ENCODE results near the gene PRRC2C. TPM values are rescaled to one million over a fixed set of nuclear protein-coding genes. Genes with fewer than 3 reads are reported as not detected.
"Not testable (repeated sequence)": the region's sequence is repeated elsewhere in the genome, so short reads cannot be mapped to it uniquely, and the experiment has no call there.

PRRC2C gene
- total and polyA plus RNA-seq, 7 donors: 12.7 to 71.4 (median 50.8) TPM

DNA sequence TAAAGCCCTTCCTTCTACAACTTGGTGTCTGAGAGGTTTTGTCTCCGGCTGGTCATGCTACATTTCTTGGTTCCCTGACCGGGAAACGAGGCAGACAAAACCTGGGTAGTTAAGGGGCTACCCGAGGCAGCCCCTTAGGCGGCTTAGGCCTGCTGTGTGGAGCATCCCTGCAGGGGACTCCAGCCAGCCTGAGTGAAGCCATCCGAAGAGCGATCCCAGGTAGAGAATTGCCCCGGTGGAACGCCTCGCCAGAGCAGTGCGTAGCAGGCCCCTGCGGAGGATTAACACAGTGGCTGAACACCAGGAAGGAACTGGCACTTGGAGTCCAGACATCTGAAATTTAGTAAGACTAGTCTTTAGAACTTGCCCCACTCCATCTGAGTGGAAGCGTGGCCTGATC lies 115.5 kb downstream of the PRRC2C start:
- no peak for DNase-seq
- Histone ChIP-seq H3K27ac (no peak overlapping the region), H3K36me3 (ENCODE audit: insufficient read depth in 1 of 2, low read depth in 1 of 2) (no peaks in the 10 kb centered on the region), H3K27me3 (ENCODE audit: insufficient read depth in 3 of 3, low read length in 2 of 3) (no peaks in the 10 kb centered on the region), H3K9me3 (no peaks in the 10 kb centered on the region), H3K4me3 (no peak overlapping the region), H3K4me1 (no peaks in the 10 kb centered on the region)
- WGBS, 3 donors: 90 to 93% (median 92%) methylated on average over 13 of the region's 13 CpGs
- intact Hi-C loops (cut with DNase I): no loop called here
- TF ChIP-seq, protein P1, sequence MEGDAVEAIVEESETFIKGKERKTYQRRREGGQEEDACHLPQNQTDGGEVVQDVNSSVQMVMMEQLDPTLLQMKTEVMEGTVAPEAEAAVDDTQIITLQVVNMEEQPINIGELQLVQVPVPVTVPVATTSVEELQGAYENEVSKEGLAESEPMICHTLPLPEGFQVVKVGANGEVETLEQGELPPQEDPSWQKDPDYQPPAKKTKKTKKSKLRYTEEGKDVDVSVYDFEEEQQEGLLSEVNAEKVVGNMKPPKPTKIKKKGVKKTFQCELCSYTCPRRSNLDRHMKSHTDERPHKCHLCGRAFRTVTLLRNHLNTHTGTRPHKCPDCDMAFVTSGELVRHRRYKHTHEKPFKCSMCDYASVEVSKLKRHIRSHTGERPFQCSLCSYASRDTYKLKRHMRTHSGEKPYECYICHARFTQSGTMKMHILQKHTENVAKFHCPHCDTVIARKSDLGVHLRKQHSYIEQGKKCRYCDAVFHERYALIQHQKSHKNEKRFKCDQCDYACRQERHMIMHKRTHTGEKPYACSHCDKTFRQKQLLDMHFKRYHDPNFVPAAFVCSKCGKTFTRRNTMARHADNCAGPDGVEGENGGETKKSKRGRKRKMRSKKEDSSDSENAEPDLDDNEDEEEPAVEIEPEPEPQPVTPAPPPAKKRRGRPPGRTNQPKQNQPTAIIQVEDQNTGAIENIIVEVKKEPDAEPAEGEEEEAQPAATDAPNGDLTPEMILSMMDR (IDR thresholded peaks at IDR 0.05): no peak
- ATAC-seq: no peak

DNA sequence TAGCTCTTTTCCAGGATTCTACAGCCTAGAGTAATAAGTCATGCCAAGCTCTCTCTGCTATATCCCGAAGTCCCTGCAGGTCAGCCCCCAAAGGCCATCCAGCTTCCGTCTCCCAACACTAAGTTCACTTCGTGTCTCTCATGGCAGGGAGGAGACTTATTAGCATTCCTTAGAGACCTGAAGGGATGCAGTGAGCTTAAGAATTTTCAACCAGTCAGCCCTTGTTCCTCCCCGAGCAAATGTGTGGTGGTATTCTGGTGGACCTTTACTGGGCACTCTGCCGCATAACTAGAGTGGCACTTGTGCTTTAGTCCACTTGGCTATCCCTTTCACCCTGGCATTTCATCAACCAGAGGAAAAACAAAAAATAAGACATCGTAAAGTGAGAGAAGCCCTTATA lies 117.7 kb downstream of the PRRC2C start:
- WGBS, 3 donors: 65 to 73% (median 67%) methylated on average over 6 of the region's 6 CpGs
- H3K27ac ChIP-seq; DNase-seq; H3K36me3 ChIP-seq (ENCODE audit: insufficient read depth in 1 of 2, low read depth in 1 of 2); ATAC-seq; H3K9me3 ChIP-seq; intact Hi-C loops (cut with DNase I); H3K27me3 ChIP-seq (ENCODE audit: insufficient read depth in 3 of 3, low read length in 2 of 3); H3K4me3 ChIP-seq; H3K4me1 ChIP-seq: not testable (repeated sequence)

DNA sequence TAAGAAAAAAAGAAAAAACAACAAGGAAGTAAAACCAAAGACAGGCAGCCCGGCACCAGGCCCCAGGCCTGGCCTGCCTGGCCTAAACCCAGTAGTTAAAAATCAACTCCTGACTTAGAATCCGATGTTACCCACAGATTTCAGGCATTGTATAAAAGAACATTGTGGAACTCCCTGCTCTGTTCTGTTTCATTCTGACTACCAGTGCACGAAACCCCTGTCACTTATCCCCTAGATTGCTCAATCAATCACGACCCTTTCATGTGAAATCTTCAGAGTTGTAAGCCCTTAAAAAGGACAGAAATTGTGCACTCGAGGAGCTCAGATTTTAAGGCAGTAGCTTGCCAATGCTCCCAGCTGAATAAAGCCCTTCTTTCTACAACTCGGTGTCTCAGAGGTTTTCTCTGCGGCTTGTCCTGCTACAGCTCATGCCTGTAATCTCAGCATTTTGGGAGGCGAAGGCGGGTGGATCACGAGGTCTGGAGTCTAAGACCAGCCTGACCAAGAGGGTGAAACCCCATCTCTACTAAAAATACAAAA lies 121.1 kb downstream of the PRRC2C start:
- H3K27me3 ChIP-seq (ENCODE audit: insufficient read depth in 3 of 3, low read length in 2 of 3): no peaks in the 10 kb centered on the region
- TF ChIP-seq, protein P1 (IDR thresholded peaks at IDR 0.05): no peak
- intact Hi-C loops (cut with DNase I): no loop called here
- no peaks in the 10 kb centered on the region for H3K36me3 ChIP-seq (ENCODE audit: insufficient read depth in 1 of 2, low read depth in 1 of 2)
- H3K9me3 ChIP-seq: no peaks in the 10 kb centered on the region
- no peak for DNase-seq
- no peak overlapping the region for H3K4me3 ChIP-seq
- no peak for ATAC-seq
- H3K27ac ChIP-seq: no peak overlapping the region
- no peaks in the 10 kb centered on the region for H3K4me1 ChIP-seq
- 86 to 90% (median 86%) methylated on average over 10 of the region's 10 CpGs for WGBS, 3 donors

DNA sequence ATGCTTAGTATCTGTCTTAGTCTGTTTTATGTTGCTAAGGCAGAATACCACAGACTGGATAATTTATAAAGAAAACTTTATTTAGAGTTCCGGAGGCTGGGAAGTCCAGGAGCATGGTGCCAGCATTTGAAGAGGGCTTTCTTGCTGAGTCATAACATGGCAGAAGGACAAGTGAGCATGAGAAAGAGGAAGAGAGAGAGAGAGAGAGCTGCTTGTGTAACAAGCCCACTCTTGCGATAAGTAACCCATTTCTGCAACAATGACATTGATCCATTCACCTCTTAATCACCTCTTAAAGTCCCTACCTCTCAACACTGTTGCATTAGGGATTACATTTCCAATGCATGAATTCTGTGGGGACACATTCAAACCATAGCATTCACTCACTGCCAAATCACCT lies 125.1 kb downstream of the PRRC2C start:
- Histone ChIP-seq H3K27ac (no peak overlapping the region), H3K9me3 (no peaks in the 10 kb centered on the region), H3K27me3 (ENCODE audit: insufficient read depth in 3 of 3, low read length in 2 of 3) (no peaks in the 10 kb centered on the region), H3K4me1 (no peaks in the 10 kb centered on the region), H3K36me3 (ENCODE audit: insufficient read depth in 1 of 2, low read depth in 1 of 2) (no peaks in the 10 kb centered on the region), H3K4me3 (no peak overlapping the region)
- TF ChIP-seq, protein P1 (IDR thresholded peaks at IDR 0.05): no peak
- WGBS, 3 donors: 74 to 86% (median 74%) methylated on average over 2 of the region's 2 CpGs
- DNase-seq (no peak), ATAC-seq (no peak)
- intact Hi-C loops (cut with DNase I): no loop called here

DNA sequence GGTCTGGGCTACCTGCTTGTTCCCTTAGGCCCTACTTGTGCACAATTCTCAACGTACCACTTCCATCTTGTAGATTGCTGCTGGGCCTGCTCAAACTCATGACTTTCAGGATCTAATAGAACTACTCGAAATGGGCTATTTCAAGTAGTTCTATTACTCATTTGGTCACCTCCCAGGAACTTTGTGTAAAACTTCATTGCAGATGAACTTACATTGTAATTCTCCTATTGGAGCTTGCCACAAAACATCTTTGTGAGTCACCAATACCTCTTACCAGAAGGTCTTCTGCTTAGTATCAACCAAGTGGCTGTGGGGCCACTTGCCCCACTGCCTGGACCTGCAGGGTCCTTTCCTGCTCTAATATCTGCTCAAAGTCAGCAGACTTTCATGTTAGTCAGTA lies 126.0 kb downstream of the PRRC2C start:
- TF ChIP-seq, protein P1 (IDR thresholded peaks at IDR 0.05): no peak
- ATAC-seq: no peak

More for the DNA sequence above, 126.0 kb downstream of the PRRC2C start:
- Histone ChIP-seq H3K27me3 (ENCODE audit: insufficient read depth in 3 of 3, low read length in 2 of 3) (no peaks in the 10 kb centered on the region), H3K4me1 (no peaks in the 10 kb centered on the region), H3K27ac (no peak overlapping the region), H3K9me3 (no peaks in the 10 kb centered on the region), H3K4me3 (no peak overlapping the region), H3K36me3 (ENCODE audit: insufficient read depth in 1 of 2, low read depth in 1 of 2) (no peaks in the 10 kb centered on the region)
- WGBS, 3 donors: 87 to 96% (median 92%) methylated on average over 2 of the region's 2 CpGs
- intact Hi-C loops (cut with DNase I): no loop called here
- DNase-seq: no peak

Data from psoas muscle (tissue), 8 donors.